HepG2 (cell line): Measurements from ENCODE around the gene TMEM167A.

Experiments
- GATA4 ChIP-seq: sonication (generic); IDR thresholded peaks from 2 replicates; pipeline ENCODE4 v1.6.1; 2016; ENCODE audit warnings: antibody characterized with exemption, low read depth, borderline replicate concordance
- HDAC2 ChIP-seq: sonication (generic); formaldehyde crosslinking; IDR thresholded peaks from 2 replicates; pipeline ENCODE4 v1.4.0; 2020; ENCODE audit warnings: missing genetic modification reagents
- HNF4G ChIP-seq, 2 experiments: sonication (generic) in 1 of 2; formaldehyde crosslinking in 1 of 2; IDR thresholded peaks; 2 replicates each; pipeline versions ENCODE4 v1.4.0 to v1.6.1; 2011 to 2020; ENCODE audit warnings: borderline replicate concordance in 2 of 2, low read depth in 2 of 2, mild to moderate bottlenecking in 2 of 2, low read length in 1 of 2, missing genetic modification reagents in 1 of 2, moderate library complexity in 1 of 2
- KDM5A ChIP-seq: fragments of 200-600 bp; sonication (generic); IDR thresholded peaks from 2 replicates; pipeline ENCODE4 v1.7.0; 2018; ENCODE audit warnings: antibody characterized with exemption, mild to moderate bottlenecking, low read length, borderline replicate concordance
- MAZ ChIP-seq, 2 experiments: sonication (generic) in 1 of 2; formaldehyde crosslinking in 1 of 2; IDR thresholded peaks; 2 replicates each; pipeline versions ENCODE4 v1.5.0 to v1.6.1; 2012 to 2020; ENCODE audit warnings: low read depth in 2 of 2, mild to moderate bottlenecking in 2 of 2, borderline replicate concordance in 1 of 2, improper control_type of control experiment in 1 of 2, low read length in 1 of 2, missing genetic modification reagents in 1 of 2, moderate library complexity in 1 of 2
- ZBTB7A ChIP-seq: sonication (generic); formaldehyde crosslinking; IDR thresholded peaks from 2 replicates; pipeline ENCODE4 v1.8.0; 2022; ENCODE audit warnings: mild to moderate bottlenecking, missing genetic modification reagents
- TF ChIP-seq, protein P1 (sequence below): sonication (generic); formaldehyde crosslinking; IDR thresholded peaks from 2 replicates; pipeline ENCODE4 v1.4.0; 2020; ENCODE audit warnings: mild to moderate bottlenecking, missing genetic modification reagents, borderline replicate concordance

DNA sequence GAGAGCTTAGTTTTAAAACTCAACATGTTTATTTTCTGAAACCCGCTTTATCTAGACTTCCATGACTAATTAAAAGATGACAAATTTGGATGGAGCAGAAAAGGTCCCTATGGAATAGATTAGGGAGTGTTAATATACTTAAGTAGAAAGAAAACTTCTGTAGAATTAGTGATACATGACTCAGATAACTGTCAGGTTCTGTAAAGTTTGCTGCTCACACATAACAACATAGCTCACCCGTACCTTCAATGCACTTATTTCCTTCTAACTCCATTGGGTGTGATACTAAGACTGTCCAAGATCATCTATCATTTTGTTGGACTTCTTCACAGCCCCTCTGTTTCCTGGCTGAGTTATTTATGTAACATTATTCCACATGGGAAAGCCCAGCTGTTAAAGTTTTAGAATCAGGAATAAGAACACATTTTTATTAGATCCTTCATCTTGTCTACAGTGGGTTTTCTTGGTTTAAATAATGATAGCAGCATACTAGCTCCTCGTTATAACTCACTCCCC lies 27.8 kb downstream of the TMEM167A start:
- TF ChIP-seq ZBTB7A (CRISPR knock-in tag) = no peak
- TF ChIP-seq KDM5A = no peak
- no peak for TF ChIP-seq HDAC2 (CRISPR knock-in tag)
- TF ChIP-seq HNF4G (IDR thresholded peaks at IDR 0.05; ENCODE audit: borderline replicate concordance, low read depth, low read length) = no peak
- TF ChIP-seq HNF4G (CRISPR knock-in tag; IDR thresholded peaks at IDR 0.05; ENCODE audit: borderline replicate concordance, low read depth) = no peak
- no peak for TF ChIP-seq GATA4
- TF ChIP-seq, protein P1, sequence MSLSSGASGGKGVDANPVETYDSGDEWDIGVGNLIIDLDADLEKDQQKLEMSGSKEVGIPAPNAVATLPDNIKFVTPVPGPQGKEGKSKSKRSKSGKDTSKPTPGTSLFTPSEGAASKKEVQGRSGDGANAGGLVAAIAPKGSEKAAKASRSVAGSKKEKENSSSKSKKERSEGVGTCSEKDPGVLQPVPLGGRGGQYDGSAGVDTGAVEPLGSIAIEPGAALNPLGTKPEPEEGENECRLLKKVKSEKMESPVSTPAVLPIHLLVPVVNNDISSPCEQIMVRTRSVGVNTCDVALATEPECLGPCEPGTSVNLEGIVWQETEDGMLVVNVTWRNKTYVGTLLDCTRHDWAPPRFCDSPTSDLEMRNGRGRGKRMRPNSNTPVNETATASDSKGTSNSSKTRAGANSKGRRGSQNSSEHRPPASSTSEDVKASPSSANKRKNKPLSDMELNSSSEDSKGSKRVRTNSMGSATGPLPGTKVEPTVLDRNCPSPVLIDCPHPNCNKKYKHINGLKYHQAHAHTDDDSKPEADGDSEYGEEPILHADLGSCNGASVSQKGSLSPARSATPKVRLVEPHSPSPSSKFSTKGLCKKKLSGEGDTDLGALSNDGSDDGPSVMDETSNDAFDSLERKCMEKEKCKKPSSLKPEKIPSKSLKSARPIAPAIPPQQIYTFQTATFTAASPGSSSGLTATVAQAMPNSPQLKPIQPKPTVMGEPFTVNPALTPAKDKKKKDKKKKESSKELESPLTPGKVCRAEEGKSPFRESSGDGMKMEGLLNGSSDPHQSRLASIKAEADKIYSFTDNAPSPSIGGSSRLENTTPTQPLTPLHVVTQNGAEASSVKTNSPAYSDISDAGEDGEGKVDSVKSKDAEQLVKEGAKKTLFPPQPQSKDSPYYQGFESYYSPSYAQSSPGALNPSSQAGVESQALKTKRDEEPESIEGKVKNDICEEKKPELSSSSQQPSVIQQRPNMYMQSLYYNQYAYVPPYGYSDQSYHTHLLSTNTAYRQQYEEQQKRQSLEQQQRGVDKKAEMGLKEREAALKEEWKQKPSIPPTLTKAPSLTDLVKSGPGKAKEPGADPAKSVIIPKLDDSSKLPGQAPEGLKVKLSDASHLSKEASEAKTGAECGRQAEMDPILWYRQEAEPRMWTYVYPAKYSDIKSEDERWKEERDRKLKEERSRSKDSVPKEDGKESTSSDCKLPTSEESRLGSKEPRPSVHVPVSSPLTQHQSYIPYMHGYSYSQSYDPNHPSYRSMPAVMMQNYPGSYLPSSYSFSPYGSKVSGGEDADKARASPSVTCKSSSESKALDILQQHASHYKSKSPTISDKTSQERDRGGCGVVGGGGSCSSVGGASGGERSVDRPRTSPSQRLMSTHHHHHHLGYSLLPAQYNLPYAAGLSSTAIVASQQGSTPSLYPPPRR (CRISPR knock-in tag) = no peak
- no peak for TF ChIP-seq MAZ (IDR thresholded peaks at IDR 0.05; ENCODE audit: borderline replicate concordance, low read depth, low read length)
- no peak for TF ChIP-seq MAZ (CRISPR knock-in tag; IDR thresholded peaks at IDR 0.05; ENCODE audit: low read depth)
